NCI-H1694 treated with DMSO at 0.1 percent for 48 hours (cell line): ENCODE data around the gene EGFL7.
"Not testable (repeated sequence)": the region's sequence is repeated elsewhere in the genome, so short reads cannot be mapped to it uniquely, and the experiment has no call there.

ENCODE experiments used
- DNase-seq: peaks from one replicate; lab custom pipeline; 2025; lab: John Stamatoyannopoulos, UW

The EGFL7 gene

GRCh38 chr9:136624184-136624951, 38.3 kb upstream of the EGFL7 start:
- no peak for DNase-seq

- DNase-seq: peak; percentile 40
Measured at GRCh38 chr9:136625101-136626065, 37.3 kb upstream of the EGFL7 start.

- DNase-seq: no peak
Measured at GRCh38 chr9:136626066-136626725, 36.5 kb upstream of the EGFL7 start.

- DNase-seq: peak; percentile 24
Measured at GRCh38 chr9:136626740-136627642, 35.7 kb upstream of the EGFL7 start.

- DNase-seq: no peak
Measured at GRCh38 chr9:136627703-136628102, 35.0 kb upstream of the EGFL7 start.

GRCh38 chr9:136628268-136628667, 34.4 kb upstream of the EGFL7 start:
- no peak for DNase-seq

GRCh38 chr9:136629001-136629878, 33.5 kb upstream of the EGFL7 start:
- no peak for DNase-seq

- DNase-seq: peak; percentile 31
Measured at GRCh38 chr9:136629879-136630661, 32.6 kb upstream of the EGFL7 start.

- no peak for DNase-seq
Measured at GRCh38 chr9:136630662-136630992, 32.1 kb upstream of the EGFL7 start.

- peak; percentile 65 for DNase-seq
Measured at GRCh38 chr9:136631038-136632000, 31.4 kb upstream of the EGFL7 start.

- not testable (repeated sequence) for DNase-seq
Measured at GRCh38 chr9:136632072-136632471, 30.6 kb upstream of the EGFL7 start.

GRCh38 chr9:136632491-136633106, 30.1 kb upstream of the EGFL7 start:
- DNase-seq: not testable (repeated sequence)

- no peak for DNase-seq
Measured at GRCh38 chr9:136634904-136635303, 27.8 kb upstream of the EGFL7 start.

- no peak for DNase-seq
Measured at GRCh38 chr9:136640171-136641111, 22.3 kb upstream of the EGFL7 start.

GRCh38 chr9:136642439-136642921, 20.2 kb upstream of the EGFL7 start:
- DNase-seq: no peak

GRCh38 chr9:136643596-136644342, 18.9 kb upstream of the EGFL7 start:
- no peak for DNase-seq
